HG03558 (cell line): ENCODE measurements around the gene CASKIN1.
"Not testable (repeated sequence)": the region's sequence is repeated elsewhere in the genome, so short reads cannot be mapped to it uniquely, and the experiment has no call there.

Experiments
- ATAC-seq: cut with Tn5 transposase; IDR thresholded peaks from one replicate; pipeline ENCODE4 v1.9.1; 2021; ENCODE audit warnings: moderate number of reproducible peaks; ENCODE audit not compliant: unreplicated experiment; ENCODE audit errors: extremely low read depth

The CASKIN1 gene

GRCh38 chr16:2210386-2211365, 14.3 kb upstream of the CASKIN1 start, which contains the start of gene BRICD5:
BRICD5 (minus strand) TSS chr16:2210863; CDS start chr16:2210833, 30 bp downstream.
- ATAC-seq: no peak

DNA sequence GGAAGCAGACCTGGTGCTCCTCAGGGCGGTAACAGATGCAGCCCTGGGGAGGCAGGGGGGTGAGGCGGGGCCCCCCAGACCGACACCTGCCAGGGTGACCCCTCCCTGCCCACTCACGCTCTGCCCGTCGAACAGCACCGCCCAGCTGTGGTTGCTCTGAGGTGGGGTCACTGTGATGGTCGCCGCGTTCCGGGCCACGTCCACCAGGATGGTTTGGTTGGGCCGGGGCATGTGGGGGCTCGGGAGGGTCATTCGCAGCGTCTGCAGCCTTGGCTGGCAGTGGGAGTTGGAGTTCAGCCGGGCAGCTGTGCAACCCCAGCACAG, 13.6 kb upstream of the CASKIN1 start:
- ATAC-seq: no peak

DNA sequence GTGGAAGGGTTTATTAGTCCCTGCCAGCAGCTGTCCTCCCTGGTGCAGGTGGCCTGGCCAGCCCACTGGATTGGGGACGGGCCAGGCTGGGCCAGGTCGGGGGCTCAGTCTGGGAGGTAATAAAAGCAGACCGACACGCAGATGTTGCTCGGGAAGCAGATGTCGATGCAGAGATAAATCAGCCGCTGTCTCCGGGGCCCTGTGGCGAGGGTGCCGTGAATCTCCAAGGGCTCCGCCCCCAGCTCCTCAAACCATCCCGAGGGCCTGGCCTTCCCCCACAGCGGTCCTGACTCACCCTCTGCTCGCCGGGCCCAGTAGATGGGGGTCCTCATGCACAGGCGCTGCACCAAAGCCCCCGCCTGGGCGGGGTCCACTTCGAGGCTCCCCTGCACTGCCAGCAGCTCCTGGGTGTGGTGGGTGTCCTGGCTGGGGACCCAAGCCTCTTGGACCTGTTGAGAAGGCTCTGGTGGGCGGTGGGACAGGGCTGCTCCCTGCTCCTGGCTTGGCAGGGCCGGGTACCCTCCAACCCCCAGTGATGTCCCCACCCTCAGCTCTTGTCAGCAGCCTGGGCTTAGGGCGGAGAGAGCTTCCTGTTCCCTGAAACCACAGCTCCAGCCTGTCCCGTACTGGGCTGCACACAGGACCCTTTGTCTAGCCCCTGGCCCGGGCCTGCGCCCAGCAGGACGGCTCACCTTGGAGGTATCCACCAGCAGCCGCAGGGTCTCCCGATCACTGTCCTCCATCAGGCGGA, 13.0 kb upstream of the CASKIN1 start:
- ATAC-seq: no peak

DNA sequence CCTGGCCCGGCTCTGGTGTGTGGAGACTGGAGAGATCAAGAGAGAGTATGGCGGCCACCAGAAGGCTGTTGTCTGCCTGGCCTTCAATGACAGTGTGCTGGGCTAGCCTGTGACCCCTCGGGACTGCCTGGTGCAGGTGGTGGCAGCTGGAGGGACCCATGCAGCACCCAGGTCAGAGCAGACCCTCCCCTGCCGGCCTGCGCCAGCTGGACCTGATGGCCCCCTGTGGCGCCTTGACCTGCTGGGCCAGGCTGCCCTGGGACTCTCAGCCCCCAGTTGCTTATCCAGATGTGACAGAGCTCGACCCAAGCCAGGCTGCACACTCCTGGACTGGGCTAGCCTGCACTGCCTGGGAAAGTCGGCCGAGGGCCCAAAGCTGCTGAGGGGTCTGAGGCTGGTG, 12.4 kb upstream of the CASKIN1 start:
- ATAC-seq: no peak

GRCh38 chr16:2208308-2208707, 11.9 kb upstream of the CASKIN1 start:
- no peak for ATAC-seq

- no peak for ATAC-seq
These were observed 11.5 kb upstream of the CASKIN1 start for GRCh38 chr16:2207872-2208271.

GRCh38 chr16:2206780-2207433, 10.5 kb upstream of the CASKIN1 start:
- no peak for ATAC-seq

DNA sequence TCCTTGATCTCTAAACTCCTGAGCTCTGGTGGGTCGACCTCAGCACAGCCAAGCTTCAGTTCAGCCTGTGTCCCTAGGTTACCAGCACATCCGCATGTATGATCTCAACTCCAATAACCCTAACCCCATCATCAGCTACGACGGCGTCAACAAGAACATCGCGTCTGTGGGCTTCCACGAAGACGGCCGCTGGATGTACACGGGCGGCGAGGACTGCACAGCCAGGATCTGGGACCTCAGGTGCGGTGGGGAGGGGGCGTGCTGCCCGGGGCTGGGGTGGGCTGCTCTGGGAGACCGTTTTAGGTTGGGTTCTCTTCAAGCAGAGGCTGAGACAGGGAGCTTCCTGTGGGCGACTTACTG, 10.0 kb upstream of the CASKIN1 start:
- ATAC-seq: no peak

GRCh38 chr16:2205967-2206313, 9.5 kb upstream of the CASKIN1 start:
- no peak for ATAC-seq

GRCh38 chr16:2205104-2205966, 8.9 kb upstream of the CASKIN1 start, which contains the start of gene MLST8:
MLST8 (plus strand) TSS chr16:2205454; CDS start chr16:2206086, 632 bp downstream.
- no peak for ATAC-seq

GRCh38 chr16:2204416-2205103, 8.2 kb upstream of the CASKIN1 start:
- no peak for ATAC-seq

DNA sequence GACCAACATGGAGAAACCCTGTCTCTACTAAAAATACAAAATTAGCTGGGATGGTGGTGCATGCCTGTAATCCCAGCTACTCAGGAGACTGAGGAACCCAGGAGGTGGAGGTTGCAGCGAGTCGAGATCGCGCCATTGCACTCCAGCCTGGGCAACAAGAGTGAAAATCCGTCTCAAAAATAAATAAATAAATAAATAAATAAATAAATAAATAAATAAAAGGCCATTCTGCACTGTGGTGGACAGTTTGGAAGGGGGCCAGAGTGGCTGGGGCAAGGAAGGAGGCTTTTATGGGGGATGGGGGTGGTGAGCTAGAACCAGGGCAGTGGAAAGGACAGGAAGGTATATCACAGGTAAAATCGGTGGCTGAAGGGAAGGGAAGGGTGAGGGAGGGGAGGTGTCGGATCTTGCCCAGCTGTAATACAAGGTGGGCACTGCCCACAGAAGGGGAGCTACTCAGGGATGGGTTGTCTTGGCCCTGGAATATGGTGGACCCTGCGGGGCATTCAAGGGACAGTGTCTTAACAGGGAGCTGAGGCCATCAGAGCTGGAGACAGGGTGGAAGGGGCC, 6.8 kb upstream of the CASKIN1 start:
- ATAC-seq: not testable (repeated sequence)

GRCh38 chr16:2200313-2200712, 3.9 kb upstream of the CASKIN1 start:
- no peak for ATAC-seq

GRCh38 chr16:2199621-2200139, 3.3 kb upstream of the CASKIN1 start:
- ATAC-seq: no peak

DNA sequence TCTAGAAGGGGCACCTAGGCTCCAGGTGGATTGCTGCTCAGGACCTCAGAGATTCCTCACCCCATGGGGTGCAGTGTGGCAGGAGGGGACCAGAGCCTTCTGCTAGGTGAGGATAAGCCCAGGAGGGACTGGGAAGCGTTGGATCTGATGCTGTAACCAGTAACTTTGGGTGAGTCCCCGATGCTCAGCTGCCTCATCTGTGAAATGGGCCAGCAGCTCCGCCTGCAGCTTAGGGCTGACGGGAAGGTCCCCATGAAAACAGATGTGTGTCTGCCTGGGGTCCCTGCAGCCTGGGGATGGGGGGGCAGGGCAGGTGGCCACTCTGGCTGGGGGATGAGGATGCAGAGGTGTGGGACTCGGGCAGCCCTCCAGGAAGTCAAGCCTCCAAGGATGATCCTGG, 2.7 kb upstream of the CASKIN1 start:
- no peak for ATAC-seq

GRCh38 chr16:2198283-2198682, 1.9 kb upstream of the CASKIN1 start:
- no peak for ATAC-seq

DNA sequence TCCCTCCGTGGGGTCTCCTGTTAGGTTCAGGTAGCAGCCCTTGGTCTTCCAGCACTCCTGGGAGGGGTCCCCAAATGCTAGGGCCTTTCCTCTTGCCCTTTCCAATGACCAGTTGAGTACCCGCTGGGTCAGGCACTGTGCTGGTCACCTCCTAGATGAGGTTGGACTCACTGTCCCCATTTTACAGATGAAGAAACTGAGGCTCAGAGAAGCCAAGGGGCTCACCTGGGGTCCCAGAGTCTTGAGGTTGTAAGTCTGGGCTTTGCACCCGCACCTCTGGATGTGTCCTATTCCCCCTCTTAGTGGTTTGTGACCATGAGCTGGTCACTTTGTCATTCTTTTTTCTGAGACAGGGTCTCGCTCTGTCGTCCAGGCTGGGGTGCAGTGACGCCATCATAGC, 1.4 kb upstream of the CASKIN1 start:
- no peak for ATAC-seq

- no peak for ATAC-seq
These were observed 641 bp upstream of the CASKIN1 start for GRCh38 chr16:2196981-2197511.
